Tibial nerve (tissue), 4 donors: Measurements from ENCODE around the gene OR5H2. TPM values are rescaled to one million over a fixed set of nuclear protein-coding genes. Genes with fewer than 3 reads are reported as not detected.

Experiments
- DNase-seq, 2 donors: peaks; one replicate each; pipeline ENCODE4 v3.0.0-alpha.2; 2019; ENCODE audit warnings: low spot score in 2 of 2
- H3K27ac ChIP-seq, 4 donors: fragments of 200-600 bp; sonication (generic) in 3 of 4; one replicate each; pipeline ENCODE4 v1.5.1; 2017 to 2019; ENCODE audit warnings: mild to moderate bottlenecking in 1 of 4
- H3K27me3 ChIP-seq, 2 donors: fragments of 200-600 bp; sonication (generic) in 1 of 2; one replicate each; pipeline versions ENCODE4 v1.5.1 to v1.6.0; 2017 to 2019
- H3K36me3 ChIP-seq, 3 donors: fragments of 200-600 bp; sonication (generic); one replicate each; pipeline ENCODE4 v1.5.1; 2018 to 2019
- H3K4me1 ChIP-seq, 4 donors: fragments of 200-600 bp; sonication (generic) in 3 of 4; one replicate each; pipeline ENCODE4 v1.5.1; 2017 to 2019
- H3K4me3 ChIP-seq, 4 donors: fragments of 200-600 bp; sonication (generic) in 3 of 4; one replicate each; pipeline ENCODE4 v1.5.1; 2017 to 2019; ENCODE audit warnings: mild to moderate bottlenecking in 1 of 4, moderate library complexity in 1 of 4
- H3K9me3 ChIP-seq, 4 donors: fragments of 200-600 bp; sonication (generic) in 3 of 4; one replicate each; pipeline ENCODE4 v1.5.1; 2017 to 2019
- CTCF ChIP-seq, 5 experiments: fragments of 200-600 bp in 3 of 5; fragments of 450-650 bp in 2 of 5; sonication (generic) in 3 of 5; IDR thresholded peaks; one replicate each; pipeline ENCODE4 v1.5.1; 2016 to 2019; ENCODE audit warnings: antibody characterized with exemption in 5 of 5, mild to moderate bottlenecking in 3 of 5, moderate library complexity in 2 of 5
- EP300 ChIP-seq, 2 donors: sonication (generic); formaldehyde crosslinking; IDR thresholded peaks; one replicate each; pipeline ENCODE4 v1.6.1; 2017; ENCODE audit warnings: antibody characterized with exemption in 2 of 2, mild to moderate bottlenecking in 1 of 2
- POLR2A ChIP-seq, 2 donors: fragments of 450-650 bp; IDR thresholded peaks; one replicate each; pipeline ENCODE4 v1.6.1; 2017; ENCODE audit warnings: antibody characterized with exemption in 2 of 2, mild to moderate bottlenecking in 2 of 2, moderate library complexity in 2 of 2
- WGBS, 2 donors: methylation state at CpG; one replicate each; pipeline ENCODE4 v1.1.5; 2018; 5-methylcytosine and 5-hydroxymethylcytosine counted together
- total RNA-seq, 4 donors: library from RNA; depleted of rRNA; stranded (reverse); fragments of >200 nt; gene quantifications; one replicate each; pipeline ENCODE4 v1.1.0, GENCODE V29; 2016

Gene OR5H2
- total RNA-seq, 4 donors from 2014 or later = not detected

DNA sequence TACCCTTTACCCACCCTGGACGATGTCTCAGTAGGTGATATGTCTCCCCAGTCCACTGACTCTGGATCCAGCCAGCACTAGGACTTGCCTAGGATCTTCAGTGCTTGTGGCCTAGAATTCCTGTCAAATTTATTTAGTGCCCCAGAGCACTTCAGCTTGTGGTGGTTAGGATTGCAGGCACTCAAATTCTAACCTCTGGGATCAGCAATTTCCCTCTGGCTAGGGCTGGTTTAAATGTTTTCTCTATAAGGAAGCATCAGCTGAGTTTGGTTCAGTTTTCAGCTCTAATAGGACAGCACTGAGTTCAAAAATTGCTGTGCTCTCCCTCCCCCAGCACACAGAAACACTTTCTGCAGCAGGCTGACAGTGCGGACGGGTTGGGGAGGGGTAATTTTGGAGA, 10.2 kb upstream of the OR5H2 start:
- H3K27ac ChIP-seq = no peak overlapping the region
- WGBS, 2 donors = 74 to 80% methylated on average over 3 of the region's 3 CpGs
- no peaks in the 10 kb centered on the region for H3K4me1 ChIP-seq
- H3K4me3 ChIP-seq = no peak overlapping the region
- no peak for TF ChIP-seq EP300 (IDR thresholded peaks at IDR 0.05)
- TF ChIP-seq CTCF (IDR thresholded peaks at IDR 0.05) = no peak
- no peak for TF ChIP-seq POLR2A (IDR thresholded peaks at IDR 0.05)
- H3K9me3 ChIP-seq = peaks cover 0 to 25% (median 0%) of the 10 kb centered on the region in 4 donors
- no peaks in the 10 kb centered on the region for H3K27me3 ChIP-seq
- H3K36me3 ChIP-seq = no peaks in the 10 kb centered on the region
- no peak for DNase-seq

- WGBS, 2 donors = 77 to 88% methylated on average over 3 of the region's 3 CpGs
- no peak overlapping the region for H3K4me3 ChIP-seq
- no peaks in the 10 kb centered on the region for H3K27me3 ChIP-seq
- no peak overlapping the region for H3K27ac ChIP-seq
- no peaks in the 10 kb centered on the region for H3K36me3 ChIP-seq
- no peak for DNase-seq
- TF ChIP-seq POLR2A (IDR thresholded peaks at IDR 0.05) (no peak), EP300 (IDR thresholded peaks at IDR 0.05) (no peak), CTCF (IDR thresholded peaks at IDR 0.05) (no peak)
- H3K9me3 ChIP-seq = peaks cover 0 to 18% (median 0%) of the 10 kb centered on the region in 4 donors
- peaks cover 0 to 5% (median 0%) of the 10 kb centered on the region in 4 donors for H3K4me1 ChIP-seq
Measured at GRCh38 chr3:98274914-98275313, 7.4 kb upstream of the OR5H2 start.

DNA sequence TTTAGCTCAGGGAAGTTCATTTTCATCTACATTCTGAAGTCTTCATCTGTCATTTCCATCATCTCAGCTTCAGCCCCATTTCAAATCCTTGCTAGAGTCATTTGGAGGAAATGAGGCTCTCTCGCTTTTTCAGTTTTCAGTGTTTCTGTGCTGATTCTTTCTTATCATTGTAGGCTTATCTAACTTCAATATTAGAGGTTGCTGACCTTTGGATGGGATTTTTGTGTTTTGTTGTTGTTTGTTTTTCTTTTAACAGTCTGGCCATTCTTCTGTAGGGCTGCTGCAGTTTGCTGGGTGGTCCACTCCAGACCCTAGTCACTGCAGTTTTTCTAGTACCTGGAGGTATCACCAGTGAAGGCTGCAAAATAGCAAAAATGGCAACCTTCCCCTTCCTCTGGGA, 8.6 kb downstream of the OR5H2 start:
- TF ChIP-seq POLR2A (IDR thresholded peaks at IDR 0.05) (no peak), EP300 (IDR thresholded peaks at IDR 0.05) (no peak), CTCF (IDR thresholded peaks at IDR 0.05) (no peak)
- 75 to 88% methylated on average over 1 of the region's 1 CpG for WGBS, 2 donors
- Histone ChIP-seq H3K36me3 (no peaks in the 10 kb centered on the region), H3K4me3 (no peak overlapping the region), H3K4me1 (no peaks in the 10 kb centered on the region), H3K27ac (no peak overlapping the region), H3K27me3 (no peaks in the 10 kb centered on the region), H3K9me3 (peaks cover 0 to 7% (median 0%) of the 10 kb centered on the region in 4 donors)
- DNase-seq = no peak

DNA sequence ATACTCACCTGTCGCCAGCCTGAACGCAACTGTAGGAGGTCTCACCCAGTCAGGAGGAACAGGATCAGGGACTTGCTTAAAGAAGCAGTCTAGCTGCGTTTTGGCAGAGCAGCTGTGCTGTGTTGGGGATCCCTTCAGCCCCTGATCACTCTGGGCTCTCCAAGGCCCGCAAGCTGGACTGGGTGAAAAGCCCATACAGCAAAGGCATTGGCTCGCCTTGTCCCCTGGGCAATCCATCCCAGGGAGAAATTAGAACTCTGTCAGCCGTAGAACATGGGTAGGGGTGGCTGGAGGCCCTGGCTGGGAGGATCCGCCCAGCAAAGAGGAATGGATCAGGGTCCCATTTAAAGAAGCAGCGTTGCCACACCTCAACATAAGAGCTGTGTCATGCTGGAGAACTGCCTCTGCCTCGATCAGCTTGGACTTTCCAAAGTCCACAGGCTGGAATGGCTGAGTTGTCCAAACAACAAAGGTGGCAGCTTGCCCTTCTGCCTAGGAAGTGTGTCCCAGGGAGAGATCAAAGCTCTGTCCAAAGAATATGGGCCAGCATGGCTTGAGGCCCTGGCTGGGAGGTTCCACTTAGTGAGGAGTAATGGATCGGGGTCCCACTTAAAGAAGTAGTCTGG, 9.1 kb downstream of the OR5H2 start:
- no peaks in the 10 kb centered on the region for H3K4me1 ChIP-seq
- no peak for DNase-seq
- H3K27me3 ChIP-seq = no peaks in the 10 kb centered on the region
- H3K9me3 ChIP-seq = peaks cover 0 to 7% (median 0%) of the 10 kb centered on the region in 4 donors
- WGBS, 2 donors = 85 to 86% methylated on average over 10 of the region's 10 CpGs
- H3K4me3 ChIP-seq = no peak overlapping the region
- no peaks in the 10 kb centered on the region for H3K36me3 ChIP-seq
- no peak for TF ChIP-seq CTCF (IDR thresholded peaks at IDR 0.05)
- no peak for TF ChIP-seq EP300 (IDR thresholded peaks at IDR 0.05)
- TF ChIP-seq POLR2A (IDR thresholded peaks at IDR 0.05) = no peak
- H3K27ac ChIP-seq = no peak overlapping the region

GRCh38 chr3:98322101-98322500, 39.8 kb downstream of the OR5H2 start:
- WGBS, 2 donors = 78 to 80% methylated on average over 2 of the region's 2 CpGs
- Histone ChIP-seq H3K36me3 (no peaks in the 10 kb centered on the region), H3K4me1 (peaks cover 0 to 9% (median 0%) of the 10 kb centered on the region in 4 donors), H3K4me3 (no peak overlapping the region), H3K9me3 (no peaks in the 10 kb centered on the region), H3K27me3 (no peaks in the 10 kb centered on the region), H3K27ac (no peak overlapping the region)
- TF ChIP-seq EP300 (IDR thresholded peaks at IDR 0.05) = no peak
- TF ChIP-seq POLR2A (IDR thresholded peaks at IDR 0.05) = no peak
- no peak for TF ChIP-seq CTCF (IDR thresholded peaks at IDR 0.05)
- DNase-seq = no peak
